Measurements from ENCODE around the gene FLNB. TPM values are rescaled to one million over a fixed set of nuclear protein-coding genes. Genes with fewer than 3 reads are reported as not detected.

The FLNB gene
- total and polyA plus RNA-seq, 2 of the 13 experiments (the other 11 are each of a cell fraction or from before 2014, with no cell fraction given), result 106 to 130 TPM

DNA sequence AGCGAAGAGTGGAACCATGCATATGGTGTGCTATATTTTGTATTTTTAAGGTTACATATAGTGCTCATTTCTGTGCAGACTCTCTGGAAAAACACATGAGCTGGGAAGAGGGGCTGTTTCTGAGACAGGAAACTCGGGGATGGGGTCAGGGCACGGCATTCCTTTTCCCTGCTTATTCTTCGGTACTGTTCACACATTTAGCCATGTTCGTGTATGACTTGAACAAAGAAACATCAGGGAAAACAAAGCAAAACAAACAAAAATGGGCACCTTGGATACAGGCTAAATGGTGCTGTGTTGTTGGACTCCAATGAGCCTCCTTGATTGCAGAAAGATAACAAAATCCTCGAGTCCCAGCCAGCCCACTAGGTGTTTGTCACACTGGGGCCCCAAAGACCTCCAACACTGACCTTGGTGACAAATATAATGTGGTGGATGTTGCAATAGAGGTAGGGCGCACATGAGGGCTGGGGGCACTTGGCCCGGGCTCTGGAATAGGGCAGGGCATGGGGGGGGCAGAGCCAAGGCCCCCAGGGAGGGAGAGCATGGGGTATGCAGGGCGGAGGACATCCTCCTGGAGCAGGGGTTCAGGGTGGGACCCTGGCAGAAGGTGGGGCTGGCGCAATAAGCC is 183.3 kb downstream of the FLNB start (continued):
- TF ChIP-seq, protein P1, sequence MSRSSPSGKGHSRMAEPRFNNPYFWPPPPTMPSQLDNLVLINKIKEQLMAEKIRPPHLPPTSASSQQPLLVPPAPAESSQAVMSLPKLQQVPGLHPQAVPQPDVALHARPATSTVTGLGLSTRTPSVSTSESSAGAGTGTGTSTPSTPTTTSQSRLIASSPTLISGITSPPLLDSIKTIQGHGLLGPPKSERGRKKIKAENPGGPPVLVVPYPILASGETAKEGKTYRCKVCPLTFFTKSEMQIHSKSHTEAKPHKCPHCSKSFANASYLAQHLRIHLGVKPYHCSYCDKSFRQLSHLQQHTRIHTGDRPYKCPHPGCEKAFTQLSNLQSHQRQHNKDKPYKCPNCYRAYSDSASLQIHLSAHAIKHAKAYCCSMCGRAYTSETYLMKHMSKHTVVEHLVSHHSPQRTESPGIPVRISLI (CRISPR knock-in tag; IDR thresholded peaks at IDR 0.05; ENCODE audit: borderline replicate concordance), result no peak
- TF ChIP-seq ZNF160 (CRISPR knock-in tag; IDR thresholded peaks at IDR 0.05) (no peak), ZNF773 (CRISPR knock-in tag; IDR thresholded peaks at IDR 0.05; ENCODE audit: borderline replicate concordance) (no peak), ISX (CRISPR knock-in tag; conservative IDR thresholded peaks at IDR 0.05) (no peak), GABPA (IDR thresholded peaks at IDR 0.05; ENCODE audit: low read depth, low read length) (no peak), GABPA (CRISPR knock-in tag; IDR thresholded peaks at IDR 0.05; ENCODE audit: low read depth) (peak; percentile 28), ZNF431 (CRISPR knock-in tag; IDR thresholded peaks at IDR 0.05; ENCODE audit: borderline replicate concordance, low read depth) (no peak), RFX5 (IDR thresholded peaks at IDR 0.05; ENCODE audit: low read depth, low read length) (no peak), CBX2 (IDR thresholded peaks at IDR 0.05; ENCODE audit: low read depth, low read length) (no peak), CBX2 (CRISPR knock-in tag; IDR thresholded peaks at IDR 0.05; ENCODE audit: low read depth) (no peak), ZSCAN21 (CRISPR knock-in tag; IDR thresholded peaks at IDR 0.05; ENCODE audit: borderline replicate concordance) (no peak), NFKBIZ (CRISPR knock-in tag; IDR thresholded peaks at IDR 0.05) (no peak)
- TF ChIP-seq, protein P2, sequence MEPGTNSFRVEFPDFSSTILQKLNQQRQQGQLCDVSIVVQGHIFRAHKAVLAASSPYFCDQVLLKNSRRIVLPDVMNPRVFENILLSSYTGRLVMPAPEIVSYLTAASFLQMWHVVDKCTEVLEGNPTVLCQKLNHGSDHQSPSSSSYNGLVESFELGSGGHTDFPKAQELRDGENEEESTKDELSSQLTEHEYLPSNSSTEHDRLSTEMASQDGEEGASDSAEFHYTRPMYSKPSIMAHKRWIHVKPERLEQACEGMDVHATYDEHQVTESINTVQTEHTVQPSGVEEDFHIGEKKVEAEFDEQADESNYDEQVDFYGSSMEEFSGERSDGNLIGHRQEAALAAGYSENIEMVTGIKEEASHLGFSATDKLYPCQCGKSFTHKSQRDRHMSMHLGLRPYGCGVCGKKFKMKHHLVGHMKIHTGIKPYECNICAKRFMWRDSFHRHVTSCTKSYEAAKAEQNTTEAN (CRISPR knock-in tag; conservative IDR thresholded peaks at IDR 0.05), result no peak
- TF ChIP-seq, protein P3, sequence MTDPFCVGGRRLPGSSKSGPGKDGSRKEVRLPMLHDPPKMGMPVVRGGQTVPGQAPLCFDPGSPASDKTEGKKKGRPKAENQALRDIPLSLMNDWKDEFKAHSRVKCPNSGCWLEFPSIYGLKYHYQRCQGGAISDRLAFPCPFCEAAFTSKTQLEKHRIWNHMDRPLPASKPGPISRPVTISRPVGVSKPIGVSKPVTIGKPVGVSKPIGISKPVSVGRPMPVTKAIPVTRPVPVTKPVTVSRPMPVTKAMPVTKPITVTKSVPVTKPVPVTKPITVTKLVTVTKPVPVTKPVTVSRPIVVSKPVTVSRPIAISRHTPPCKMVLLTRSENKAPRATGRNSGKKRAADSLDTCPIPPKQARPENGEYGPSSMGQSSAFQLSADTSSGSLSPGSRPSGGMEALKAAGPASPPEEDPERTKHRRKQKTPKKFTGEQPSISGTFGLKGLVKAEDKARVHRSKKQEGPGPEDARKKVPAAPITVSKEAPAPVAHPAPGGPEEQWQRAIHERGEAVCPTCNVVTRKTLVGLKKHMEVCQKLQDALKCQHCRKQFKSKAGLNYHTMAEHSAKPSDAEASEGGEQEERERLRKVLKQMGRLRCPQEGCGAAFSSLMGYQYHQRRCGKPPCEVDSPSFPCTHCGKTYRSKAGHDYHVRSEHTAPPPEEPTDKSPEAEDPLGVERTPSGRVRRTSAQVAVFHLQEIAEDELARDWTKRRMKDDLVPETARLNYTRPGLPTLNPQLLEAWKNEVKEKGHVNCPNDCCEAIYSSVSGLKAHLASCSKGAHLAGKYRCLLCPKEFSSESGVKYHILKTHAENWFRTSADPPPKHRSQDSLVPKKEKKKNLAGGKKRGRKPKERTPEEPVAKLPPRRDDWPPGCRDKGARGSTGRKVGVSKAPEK (CRISPR knock-in tag; IDR thresholded peaks at IDR 0.05; ENCODE audit: borderline replicate concordance), result no peak
- TF ChIP-seq, protein P4, sequence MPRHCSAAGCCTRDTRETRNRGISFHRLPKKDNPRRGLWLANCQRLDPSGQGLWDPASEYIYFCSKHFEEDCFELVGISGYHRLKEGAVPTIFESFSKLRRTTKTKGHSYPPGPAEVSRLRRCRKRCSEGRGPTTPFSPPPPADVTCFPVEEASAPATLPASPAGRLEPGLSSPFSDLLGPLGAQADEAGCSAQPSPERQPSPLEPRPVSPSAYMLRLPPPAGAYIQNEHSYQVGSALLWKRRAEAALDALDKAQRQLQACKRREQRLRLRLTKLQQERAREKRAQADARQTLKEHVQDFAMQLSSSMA (CRISPR knock-in tag; IDR thresholded peaks at IDR 0.05), result no peak
- TF ChIP-seq, protein P5, sequence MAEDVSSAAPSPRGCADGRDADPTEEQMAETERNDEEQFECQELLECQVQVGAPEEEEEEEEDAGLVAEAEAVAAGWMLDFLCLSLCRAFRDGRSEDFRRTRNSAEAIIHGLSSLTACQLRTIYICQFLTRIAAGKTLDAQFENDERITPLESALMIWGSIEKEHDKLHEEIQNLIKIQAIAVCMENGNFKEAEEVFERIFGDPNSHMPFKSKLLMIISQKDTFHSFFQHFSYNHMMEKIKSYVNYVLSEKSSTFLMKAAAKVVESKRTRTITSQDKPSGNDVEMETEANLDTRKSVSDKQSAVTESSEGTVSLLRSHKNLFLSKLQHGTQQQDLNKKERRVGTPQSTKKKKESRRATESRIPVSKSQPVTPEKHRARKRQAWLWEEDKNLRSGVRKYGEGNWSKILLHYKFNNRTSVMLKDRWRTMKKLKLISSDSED (CRISPR knock-in tag; IDR thresholded peaks at IDR 0.05), result no peak
- TF ChIP-seq, protein P6, sequence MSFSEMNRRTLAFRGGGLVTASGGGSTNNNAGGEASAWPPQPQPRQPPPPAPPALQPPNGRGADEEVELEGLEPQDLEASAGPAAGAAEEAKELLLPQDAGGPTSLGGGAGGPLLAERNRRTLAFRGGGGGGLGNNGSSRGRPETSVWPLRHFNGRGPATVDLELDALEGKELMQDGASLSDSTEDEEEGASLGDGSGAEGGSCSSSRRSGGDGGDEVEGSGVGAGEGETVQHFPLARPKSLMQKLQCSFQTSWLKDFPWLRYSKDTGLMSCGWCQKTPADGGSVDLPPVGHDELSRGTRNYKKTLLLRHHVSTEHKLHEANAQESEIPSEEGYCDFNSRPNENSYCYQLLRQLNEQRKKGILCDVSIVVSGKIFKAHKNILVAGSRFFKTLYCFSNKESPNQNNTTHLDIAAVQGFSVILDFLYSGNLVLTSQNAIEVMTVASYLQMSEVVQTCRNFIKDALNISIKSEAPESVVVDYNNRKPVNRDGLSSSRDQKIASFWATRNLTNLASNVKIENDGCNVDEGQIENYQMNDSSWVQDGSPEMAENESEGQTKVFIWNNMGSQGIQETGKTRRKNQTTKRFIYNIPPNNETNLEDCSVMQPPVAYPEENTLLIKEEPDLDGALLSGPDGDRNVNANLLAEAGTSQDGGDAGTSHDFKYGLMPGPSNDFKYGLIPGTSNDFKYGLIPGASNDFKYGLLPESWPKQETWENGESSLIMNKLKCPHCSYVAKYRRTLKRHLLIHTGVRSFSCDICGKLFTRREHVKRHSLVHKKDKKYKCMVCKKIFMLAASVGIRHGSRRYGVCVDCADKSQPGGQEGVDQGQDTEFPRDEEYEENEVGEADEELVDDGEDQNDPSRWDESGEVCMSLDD (CRISPR knock-in tag; IDR thresholded peaks at IDR 0.05; ENCODE audit: borderline replicate concordance), result no peak
